HG02884 (cell line): ENCODE results near the gene ZBP1.

ENCODE experiments used
- ATAC-seq: cut with Tn5 transposase; IDR thresholded peaks from one replicate; pipeline ENCODE4 v1.9.1; 2021; ENCODE audit warnings: mild to moderate bottlenecking, moderate library complexity; ENCODE audit not compliant: unreplicated experiment

The ZBP1 gene

DNA sequence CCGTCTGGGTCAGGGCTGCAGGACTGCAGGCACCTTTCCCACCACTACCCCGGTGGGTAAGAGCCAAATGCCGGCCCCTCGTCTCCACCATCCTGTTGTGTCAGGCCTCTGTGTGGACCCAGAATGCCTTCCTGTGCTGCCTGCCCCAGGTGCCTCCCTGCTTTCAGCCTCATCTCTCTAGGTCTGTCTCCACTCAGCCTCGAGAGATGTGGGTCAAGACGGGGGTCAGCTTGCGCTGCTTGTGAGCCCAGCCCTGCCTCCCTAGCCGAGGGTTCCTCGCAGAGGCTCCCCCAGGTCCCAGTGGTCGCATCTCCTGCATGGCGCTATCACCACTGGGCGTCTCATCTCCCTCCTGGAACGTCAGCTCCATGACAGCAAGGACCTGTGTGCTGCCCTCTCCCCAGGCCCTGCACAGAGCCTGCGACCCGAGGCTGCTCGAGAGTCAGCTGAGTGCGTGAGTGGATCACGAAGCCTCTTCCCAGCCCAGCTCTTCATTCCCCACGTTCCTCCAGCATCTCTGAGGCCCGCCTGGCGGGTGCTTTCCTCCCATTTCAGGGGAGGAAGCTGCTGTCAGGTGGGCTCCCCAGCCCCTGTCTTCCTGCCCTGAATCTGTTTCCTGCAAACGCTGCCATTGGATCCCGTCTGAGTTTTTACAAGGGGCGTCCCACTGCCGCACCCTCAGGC, 38.7 kb upstream of the ZBP1 start:
- no peak for ATAC-seq

DNA sequence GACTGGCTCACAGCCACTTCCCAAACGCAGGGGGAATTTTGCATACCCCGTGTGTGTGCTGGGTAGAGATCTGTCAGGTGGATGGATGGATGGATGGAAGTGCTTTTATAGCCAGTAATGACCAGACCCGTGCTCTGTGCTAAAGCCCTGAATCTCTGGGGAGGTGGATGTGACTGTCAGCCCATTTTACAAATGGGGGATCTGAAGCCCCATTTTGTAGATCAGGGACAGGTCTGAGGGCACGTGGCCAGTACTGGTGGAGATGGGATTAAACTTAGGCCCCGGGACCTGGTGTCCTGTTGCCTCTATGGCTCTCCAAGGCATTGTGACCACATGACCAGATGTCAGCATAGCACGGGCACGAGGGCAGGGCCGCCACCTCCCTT, 38.2 kb upstream of the ZBP1 start:
- no peak for ATAC-seq

- no peak for ATAC-seq
Observed at GRCh38 chr20:57657535-57658446, 37.6 kb upstream of the ZBP1 start.

GRCh38 chr20:57656821-57657534, 36.8 kb upstream of the ZBP1 start:
- no peak for ATAC-seq

DNA sequence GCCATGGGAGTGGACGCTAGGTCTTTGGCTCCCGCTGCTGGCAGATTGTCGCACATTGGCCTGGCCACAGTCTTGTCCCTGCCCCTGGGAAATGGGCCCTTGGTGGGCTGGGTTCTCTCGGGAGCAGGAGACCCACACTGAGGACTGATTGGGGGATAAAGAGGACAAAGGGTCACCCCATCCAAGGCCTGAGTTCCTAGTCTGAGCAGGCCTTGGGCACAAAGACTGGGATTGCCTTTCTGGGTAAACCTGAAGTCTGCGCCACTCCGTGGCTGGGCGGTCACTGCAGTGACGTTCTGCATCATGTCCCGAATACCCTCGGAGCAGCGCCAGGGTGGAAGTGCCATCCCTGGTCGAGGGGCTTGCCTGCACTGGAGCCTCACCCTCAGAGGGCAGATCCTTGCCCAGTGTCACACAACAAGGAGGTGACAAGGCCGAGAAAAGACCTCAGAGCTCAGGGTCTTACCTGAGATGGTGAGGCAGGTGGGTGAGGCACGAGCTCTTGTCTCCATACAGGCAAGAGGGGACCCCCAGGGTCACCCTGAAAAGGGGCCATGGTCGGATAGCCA, 36.1 kb upstream of the ZBP1 start:
- no peak for ATAC-seq

DNA sequence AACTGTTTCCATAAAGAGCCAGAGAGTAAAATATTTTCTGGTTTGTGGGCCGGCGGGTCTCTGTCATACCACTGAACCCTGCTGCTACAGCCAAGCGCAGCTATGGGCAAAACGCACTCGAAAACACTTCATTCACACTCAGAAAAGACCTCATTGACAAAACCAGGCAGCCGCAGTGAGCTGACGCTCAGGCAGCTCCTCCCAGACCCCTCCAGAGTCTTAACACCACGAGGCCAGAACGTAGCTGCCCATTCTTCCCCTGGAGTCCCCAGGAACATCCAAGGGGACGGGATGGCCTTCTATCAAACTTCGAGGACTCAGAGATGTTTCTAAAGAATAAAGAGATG, 35.6 kb upstream of the ZBP1 start:
- no peak for ATAC-seq

- no peak for ATAC-seq
Observed at GRCh38 chr20:57654998-57655808, 35.0 kb upstream of the ZBP1 start.

- no peak for ATAC-seq
Observed at GRCh38 chr20:57654363-57654997, 34.3 kb upstream of the ZBP1 start.

DNA sequence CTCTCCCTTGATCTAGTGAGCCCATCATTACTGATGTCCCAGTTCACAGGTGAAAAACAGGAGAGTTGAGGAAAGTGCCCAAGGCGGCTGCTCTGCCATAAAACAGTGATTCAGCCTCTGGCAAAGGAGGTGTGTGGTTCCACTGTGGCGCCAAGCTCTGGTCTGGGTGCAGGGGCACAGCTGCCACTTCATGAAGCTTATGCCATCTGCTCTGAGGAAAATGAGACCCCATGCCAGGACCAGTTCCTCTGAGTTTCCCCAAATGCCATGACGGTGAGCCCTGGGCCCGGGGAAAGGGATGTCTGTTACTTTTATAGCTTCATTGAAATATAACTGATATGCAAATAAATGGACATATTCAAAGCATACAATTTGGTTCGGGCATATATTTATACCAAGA, 33.7 kb upstream of the ZBP1 start:
- no peak for ATAC-seq

DNA sequence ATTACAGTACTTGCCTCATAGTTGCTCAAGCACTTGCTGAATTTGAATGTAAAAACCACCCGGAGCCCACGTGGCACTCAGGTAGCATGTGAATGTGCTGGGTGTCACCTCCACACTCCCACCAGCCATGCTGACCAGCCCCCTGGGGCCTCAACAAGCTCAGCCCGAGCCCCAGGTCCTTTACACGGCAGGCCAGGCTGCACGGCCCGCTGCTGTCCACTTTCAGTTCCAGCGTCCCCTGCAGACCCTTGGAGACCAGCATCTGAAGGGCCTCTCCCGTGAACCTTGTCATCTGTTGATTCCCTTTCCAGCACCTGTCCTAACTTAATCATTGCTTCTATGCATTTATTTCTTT, 33.3 kb upstream of the ZBP1 start:
- ATAC-seq: no peak

- no peak for ATAC-seq
Observed at GRCh38 chr20:57652606-57653545, 32.6 kb upstream of the ZBP1 start.

GRCh38 chr20:57651881-57652605, 31.8 kb upstream of the ZBP1 start:
- ATAC-seq: no peak

GRCh38 chr20:57650756-57651483, 30.7 kb upstream of the ZBP1 start:
- ATAC-seq: no peak

DNA sequence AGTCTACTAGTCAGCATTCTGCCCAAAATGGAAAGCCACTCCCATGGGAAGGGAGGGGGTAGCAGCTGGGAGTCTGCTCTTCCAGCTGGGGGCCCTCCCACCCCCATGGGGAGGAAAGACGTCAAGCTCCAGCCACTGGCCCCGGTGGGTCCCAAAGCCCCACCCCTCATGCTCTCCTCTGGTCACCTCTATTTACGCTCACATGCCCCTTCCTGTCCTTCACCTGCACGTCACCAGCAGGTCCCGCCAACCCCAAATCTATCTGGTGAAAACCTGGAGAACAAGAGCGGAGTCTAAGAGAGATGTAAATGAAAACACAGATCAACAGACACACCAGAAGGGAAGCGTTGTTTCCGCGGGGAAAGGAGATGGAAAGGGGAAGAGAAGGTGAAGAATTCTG, 30.0 kb upstream of the ZBP1 start:
- no peak for ATAC-seq

DNA sequence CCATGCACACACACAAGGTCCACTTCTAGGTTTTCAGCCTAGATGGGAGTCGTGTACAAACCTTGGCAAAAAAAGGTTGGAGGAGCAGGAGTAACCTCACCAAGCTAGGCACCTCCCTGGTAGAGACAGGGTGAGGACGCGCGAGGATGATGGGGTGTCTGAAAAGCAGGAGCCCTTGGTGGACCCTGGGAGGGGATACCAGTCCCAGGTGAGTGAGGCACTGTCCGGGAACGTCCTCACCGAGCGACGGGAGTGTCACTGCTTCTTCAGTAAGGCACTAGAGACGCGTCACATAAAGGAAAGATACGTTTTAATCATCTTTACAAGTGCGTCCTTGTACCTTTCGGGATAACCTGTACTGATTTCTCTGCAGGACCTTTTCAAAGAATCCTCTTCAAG, 29.4 kb upstream of the ZBP1 start:
- ATAC-seq: no peak

DNA sequence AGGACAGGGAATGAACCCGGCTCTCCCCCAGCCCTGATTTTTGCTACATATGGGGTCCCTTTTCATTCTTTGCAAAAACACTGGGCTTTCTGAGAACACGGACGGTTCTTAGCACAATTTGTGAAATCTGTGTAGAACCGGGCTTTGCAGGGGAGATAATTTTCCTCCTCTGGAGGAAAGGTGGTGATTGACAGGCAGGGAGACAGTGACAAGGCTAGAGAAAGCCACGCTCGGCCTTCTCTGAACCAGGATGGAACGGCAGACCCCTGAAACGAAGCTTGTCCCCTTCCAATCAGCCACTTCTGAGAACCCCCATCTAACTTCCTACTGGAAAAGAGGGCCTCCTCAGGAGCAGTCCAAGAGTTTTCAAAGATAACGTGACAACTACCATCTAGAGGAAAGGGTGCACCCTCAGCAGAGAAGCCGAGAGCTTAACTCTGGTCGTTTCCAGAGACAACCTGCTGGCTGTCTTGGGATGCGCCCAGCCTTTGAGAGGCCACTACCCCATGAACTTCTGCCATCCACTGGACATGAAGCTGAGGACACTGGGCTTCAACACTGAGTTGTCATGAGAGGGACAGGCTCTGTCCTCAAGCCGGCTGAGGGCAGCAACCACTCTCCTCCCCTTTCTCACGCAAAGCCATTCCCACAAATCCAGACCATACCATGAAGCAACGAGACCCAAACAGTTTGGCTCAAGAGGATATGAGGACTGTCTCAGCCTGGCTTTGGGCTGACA, 28.8 kb upstream of the ZBP1 start:
- ATAC-seq: no peak
